Activated B cell treated with CpG ODN at 0.5 μM for 24 hours (primary cell): ENCODE measurements around the gene RAPSN. TPM values are rescaled to one million over a fixed set of nuclear protein-coding genes. Genes with fewer than 3 reads are reported as not detected.

Experiments used
- ATAC-seq: fragments of 200-7000 bp; cut with Tn5 transposase; one replicate; pipeline ENCODE4 v1.10.0; 2021; ENCODE audit warnings: low read depth, mild to moderate bottlenecking, moderate library complexity
- CTCF ChIA-PET: fragments of 350-600 bp; sonication (Branson Sonifier 250); formaldehyde crosslinking; loops from one replicate; lab custom pipeline; 2021; ENCODE audit warnings: antibody characterized with exemption; lab: Charles Lee
- POLR2A ChIA-PET: fragments of 350-600 bp; sonication (Branson Sonifier 250); formaldehyde crosslinking; loops from one replicate; lab custom pipeline; 2021; ENCODE audit warnings: antibody characterized with exemption; lab: Charles Lee
- DNase-seq: peaks from one replicate; pipeline ENCODE4 v3.0.0; 2022
- H3K27ac Mint-ChIP-seq: one replicate; pipeline ENCODE4 v1.8.0; 2020; ENCODE audit warnings: mixed read lengths
- H3K27me3 Mint-ChIP-seq: one replicate; pipeline ENCODE4 v1.8.0; 2021; ENCODE audit warnings: mixed read lengths
- H3K36me3 Mint-ChIP-seq: one replicate; pipeline ENCODE4 v1.8.0; 2021; ENCODE audit warnings: low read depth, mixed read lengths
- H3K4me1 Mint-ChIP-seq: one replicate; pipeline ENCODE4 v1.8.0; 2021; ENCODE audit warnings: mixed read lengths
- H3K4me3 Mint-ChIP-seq: one replicate; pipeline ENCODE4 v1.8.0; 2020; ENCODE audit warnings: mild to moderate bottlenecking, mixed read lengths
- H3K9me3 Mint-ChIP-seq: one replicate; pipeline ENCODE4 v1.8.0; 2020; ENCODE audit warnings: mixed read lengths
- intact Hi-C: fragments of 100-400 bp; cut with micrococcal nuclease; formaldehyde crosslinking; loops from one replicate; pipeline ENCODE4 v1.15.1; 2024
- total RNA-seq: library from RNA; stranded (reverse); gene quantifications from 2 replicates; pipeline ENCODE4 v1.2.3, GENCODE V29; 2022
- TF ChIP-seq, protein P1 (sequence below): fragments of 200-600 bp; IDR thresholded peaks from one replicate; pipeline ENCODE4 v1.8.0; 2022; ENCODE audit warnings: antibody characterized with exemption, mild to moderate bottlenecking

RAPSN gene
- total RNA-seq, 1 donor from 2014 or later: 3.5 TPM

DNA sequence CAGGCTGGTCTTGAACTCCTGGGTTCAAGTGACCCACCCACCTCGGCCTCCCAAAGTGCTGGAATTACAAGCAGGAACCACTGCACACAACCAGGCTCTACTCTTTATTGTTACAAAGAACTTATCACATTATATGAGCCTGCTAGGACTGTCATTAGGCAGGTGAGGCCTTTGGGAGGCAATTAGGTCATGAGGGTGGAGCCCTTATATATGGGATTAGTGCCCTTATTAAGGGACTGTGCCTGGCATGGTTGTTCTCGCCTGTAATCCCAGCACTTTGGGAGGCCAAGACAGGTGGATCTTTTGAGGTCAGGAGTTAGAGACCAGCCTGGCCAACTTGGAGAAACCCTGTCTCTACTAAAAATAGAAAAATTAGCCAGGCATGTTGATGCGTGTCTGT lies 12.2 kb downstream of the RAPSN start:
- H3K4me3 Mint-ChIP-seq: no peak overlapping the region
- no peaks in the 10 kb centered on the region for H3K27me3 Mint-ChIP-seq
- ChIA-PET CTCF (no interaction called here), POLR2A (no interaction called here)
- H3K4me1 Mint-ChIP-seq: no peaks in the 10 kb centered on the region
- H3K9me3 Mint-ChIP-seq: no peaks in the 10 kb centered on the region
- intact Hi-C loops: no loop called here
- DNase-seq: no peak
- TF ChIP-seq, protein P1, sequence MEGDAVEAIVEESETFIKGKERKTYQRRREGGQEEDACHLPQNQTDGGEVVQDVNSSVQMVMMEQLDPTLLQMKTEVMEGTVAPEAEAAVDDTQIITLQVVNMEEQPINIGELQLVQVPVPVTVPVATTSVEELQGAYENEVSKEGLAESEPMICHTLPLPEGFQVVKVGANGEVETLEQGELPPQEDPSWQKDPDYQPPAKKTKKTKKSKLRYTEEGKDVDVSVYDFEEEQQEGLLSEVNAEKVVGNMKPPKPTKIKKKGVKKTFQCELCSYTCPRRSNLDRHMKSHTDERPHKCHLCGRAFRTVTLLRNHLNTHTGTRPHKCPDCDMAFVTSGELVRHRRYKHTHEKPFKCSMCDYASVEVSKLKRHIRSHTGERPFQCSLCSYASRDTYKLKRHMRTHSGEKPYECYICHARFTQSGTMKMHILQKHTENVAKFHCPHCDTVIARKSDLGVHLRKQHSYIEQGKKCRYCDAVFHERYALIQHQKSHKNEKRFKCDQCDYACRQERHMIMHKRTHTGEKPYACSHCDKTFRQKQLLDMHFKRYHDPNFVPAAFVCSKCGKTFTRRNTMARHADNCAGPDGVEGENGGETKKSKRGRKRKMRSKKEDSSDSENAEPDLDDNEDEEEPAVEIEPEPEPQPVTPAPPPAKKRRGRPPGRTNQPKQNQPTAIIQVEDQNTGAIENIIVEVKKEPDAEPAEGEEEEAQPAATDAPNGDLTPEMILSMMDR: no peak
- no peak for ATAC-seq
- H3K27ac Mint-ChIP-seq: no peak overlapping the region
- no peaks in the 10 kb centered on the region for H3K36me3 Mint-ChIP-seq

GRCh38 chr11:47435687-47436086 lies 13.2 kb downstream of the RAPSN start:
- TF ChIP-seq, protein P1: no peak
- DNase-seq (no peak), ATAC-seq (no peak)
- Mint-ChIP-seq H3K27ac (no peak overlapping the region), H3K36me3 (no peaks in the 10 kb centered on the region), H3K27me3 (no peaks in the 10 kb centered on the region), H3K4me1 (no peaks in the 10 kb centered on the region), H3K4me3 (no peak overlapping the region), H3K9me3 (no peaks in the 10 kb centered on the region)
- CTCF ChIA-PET: no interaction called here
- intact Hi-C loops: no loop called here
- POLR2A ChIA-PET: no interaction called here

- POLR2A ChIA-PET: no interaction called here
Observed at GRCh38 chr11:47434011-47434786, 14.7 kb downstream of the RAPSN start.

GRCh38 chr11:47433157-47433556 lies 15.8 kb downstream of the RAPSN start:
- Mint-ChIP-seq H3K27me3 (no peaks in the 10 kb centered on the region), H3K4me3 (no peak overlapping the region), H3K36me3 (no peaks in the 10 kb centered on the region), H3K9me3 (no peaks in the 10 kb centered on the region), H3K4me1 (no peaks in the 10 kb centered on the region), H3K27ac (no peak overlapping the region)
- TF ChIP-seq, protein P1: no peak
- DNase-seq (no peak), ATAC-seq (no peak)
- ChIA-PET CTCF (no interaction called here), POLR2A (interaction anchor here (0.7 kb wide), 1 partner anchor 255 kb away, joined by 4 read pairs; no protein-coding TSS in a partner anchor)
- intact Hi-C loops: no loop called here

More at GRCh38 chr11:47434011-47434786, 14.7 kb downstream of the RAPSN start:
- ATAC-seq: no peak
- Mint-ChIP-seq H3K9me3 (no peaks in the 10 kb centered on the region), H3K27me3 (no peaks in the 10 kb centered on the region), H3K36me3 (no peaks in the 10 kb centered on the region), H3K4me1 (no peaks in the 10 kb centered on the region), H3K4me3 (no peak overlapping the region), H3K27ac (no peak overlapping the region)
- intact Hi-C loops: no loop called here
- DNase-seq: no peak
- CTCF ChIA-PET: no interaction called here
- TF ChIP-seq, protein P1: no peak

DNA sequence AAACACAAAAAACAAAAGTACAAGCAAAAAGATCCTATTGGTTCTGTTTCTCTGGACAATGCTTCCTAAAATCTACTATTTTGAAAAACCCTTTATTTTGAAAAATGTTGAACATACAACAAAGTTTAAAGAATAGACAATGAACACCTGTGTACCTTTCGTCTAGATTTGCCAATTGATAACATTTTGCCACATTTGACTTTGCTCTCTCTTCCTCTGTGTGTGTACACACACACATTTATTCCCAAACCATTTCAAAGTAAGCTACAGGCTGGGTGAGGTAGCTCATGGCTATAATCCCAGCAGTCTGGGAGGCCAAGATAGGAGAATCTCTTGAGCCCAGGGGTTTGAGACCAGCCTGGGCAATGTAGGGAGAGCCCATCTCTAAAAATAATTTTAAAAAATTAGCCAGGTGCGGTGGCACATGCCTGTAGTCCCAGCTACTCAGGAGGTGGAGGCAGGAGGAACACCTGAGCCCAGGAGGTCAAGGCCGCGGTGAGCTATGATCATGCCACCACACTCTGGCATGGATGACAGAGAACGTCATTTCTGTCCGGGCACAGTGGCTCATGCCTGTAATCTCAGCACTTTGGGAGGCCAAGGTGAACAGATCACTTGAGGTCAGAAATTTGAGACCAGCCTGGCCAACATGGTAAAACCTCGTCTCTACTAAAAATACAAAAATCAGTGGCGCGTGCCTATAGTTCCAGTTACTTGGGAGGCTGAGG lies 17.4 kb downstream of the RAPSN start:
- intact Hi-C loops: no loop called here
- Mint-ChIP-seq H3K9me3 (no peaks in the 10 kb centered on the region), H3K4me3 (no peak overlapping the region), H3K36me3 (peaks cover under 1% of the 10 kb centered on the region), H3K27ac (no peak overlapping the region), H3K4me1 (peaks cover 2% of the 10 kb centered on the region), H3K27me3 (no peaks in the 10 kb centered on the region)
- POLR2A ChIA-PET: interaction anchor here (0.6 kb wide), 1 partner anchor 211 kb away, joined by 3 read pairs; no protein-coding TSS in a partner anchor
- DNase-seq: no peak
- no peak for ATAC-seq
- CTCF ChIA-PET: no interaction called here
- TF ChIP-seq, protein P1: no peak
